GM10248 (cell line): ENCODE data around the gene ELK3.

Source experiments
- CTCF ChIA-PET: fragments of 300-600 bp; sonication (Branson Sonifier 250); formaldehyde crosslinking; extraction: SDS; loops from one replicate; lab custom pipeline; 2021; ENCODE audit warnings: antibody characterized with exemption; lab: Yijun Ruan, JAX
- POLR2A ChIA-PET: fragments of 350-650 bp; sonication (Branson Sonifier 250); formaldehyde crosslinking; extraction: SDS; loops from one replicate; lab custom pipeline; 2020; ENCODE audit warnings: antibody characterized with exemption; lab: Yijun Ruan, JAX
- DNase-seq: peaks from one replicate; pipeline ENCODE4 v3.0.0; 2012; ENCODE audit errors: extremely low spot score
- CTCF ChIP-seq: IDR thresholded peaks from 2 replicates; pipeline ENCODE4 v1.5.1; 2012; ENCODE audit warnings: mild to moderate bottlenecking, low read depth; ENCODE audit errors: extremely low read depth, missing control alignments, control extremely low read depth

The ELK3 gene

DNA sequence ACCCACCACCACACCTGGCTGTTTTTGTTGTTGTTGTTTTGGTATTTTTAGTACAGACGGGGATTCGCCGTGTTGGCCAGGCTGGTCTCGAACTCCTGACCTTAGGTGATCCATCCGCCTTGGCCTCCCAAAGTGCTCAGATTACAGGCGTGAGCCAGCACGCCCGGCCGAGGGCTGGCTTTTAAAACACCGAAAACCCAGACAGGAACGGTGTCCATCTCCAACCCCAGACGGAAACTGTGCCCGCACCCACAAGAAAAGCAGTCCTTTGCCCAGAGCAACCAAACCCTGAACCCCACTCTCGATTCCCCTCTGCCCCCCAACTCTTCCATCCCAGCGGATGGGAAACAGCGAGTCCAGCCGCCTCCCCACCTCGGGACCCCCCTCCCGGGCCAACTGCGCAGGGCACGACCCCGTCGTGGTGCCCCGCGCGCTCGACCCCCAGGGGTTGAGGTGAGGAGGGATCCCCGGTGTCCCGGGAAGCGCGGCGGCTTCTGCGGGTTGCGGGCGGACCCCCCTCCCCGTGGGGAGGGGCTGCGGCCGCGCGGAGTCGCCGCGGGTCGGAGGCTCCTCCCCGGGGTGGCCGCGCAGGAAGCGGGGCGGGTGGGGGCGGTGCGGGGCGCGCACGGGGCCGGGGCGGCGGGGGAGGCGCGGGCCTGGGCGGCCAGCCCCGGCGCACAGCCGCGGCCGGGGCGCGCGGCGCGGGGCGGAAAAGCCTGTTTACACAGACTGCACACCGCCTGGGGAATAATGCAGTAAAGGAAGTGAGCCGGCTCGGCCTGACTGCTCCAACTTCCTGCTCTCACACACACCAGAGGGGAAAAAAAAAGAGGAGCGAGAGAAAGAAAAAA lies at the start of gene ELK3:
Gene ELK3, plus strand, starts transcription at position 651 of the 851 bp plus-strand sequence.
- TF ChIP-seq CTCF = no peak
- ChIA-PET POLR2A (no interaction called here), CTCF (interaction anchor here (2.3 to 3.2 kb wide), 2 partner anchors 21 to 323 kb away, joined by 6 to 14 read pairs; no protein-coding TSS in a partner anchor)
- peak; percentile 69 for DNase-seq

DNA sequence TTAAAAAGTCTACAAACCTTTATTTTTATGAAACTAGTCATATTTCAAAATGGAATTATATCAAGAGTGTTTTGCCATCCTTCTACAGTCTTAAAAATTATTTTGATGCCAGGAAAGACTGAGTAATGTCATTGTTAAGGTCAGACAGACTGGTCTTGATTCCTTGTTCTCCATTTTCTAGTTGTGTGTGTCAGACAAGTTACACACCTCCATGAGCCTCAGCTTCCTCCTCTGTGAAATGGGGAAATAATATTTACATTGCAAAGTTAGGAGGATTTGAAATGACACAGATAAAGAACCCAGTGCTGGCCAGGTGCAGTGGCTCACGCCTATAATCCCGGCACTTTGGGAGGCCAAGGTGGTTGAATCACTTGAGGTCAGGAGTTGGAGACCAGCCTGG lies 47.4 kb upstream of the ELK3 start:
- DNase-seq = no peak
- ChIA-PET POLR2A (no interaction called here), CTCF (interaction anchor here (1.3 to 1.6 kb wide), 3 partner anchors 9 to 15 kb away, joined by 3 to 4 read pairs (median 3); no protein-coding TSS in a partner anchor)

GRCh38 chr12:96150442-96150841 lies 43.7 kb upstream of the ELK3 start:
- TF ChIP-seq CTCF = no peak
- POLR2A ChIA-PET = no interaction called here
- CTCF ChIA-PET = no interaction called here
- DNase-seq = no peak

More for the DNA sequence above, 47.4 kb upstream of the ELK3 start:
- TF ChIP-seq CTCF = no peak

DNA sequence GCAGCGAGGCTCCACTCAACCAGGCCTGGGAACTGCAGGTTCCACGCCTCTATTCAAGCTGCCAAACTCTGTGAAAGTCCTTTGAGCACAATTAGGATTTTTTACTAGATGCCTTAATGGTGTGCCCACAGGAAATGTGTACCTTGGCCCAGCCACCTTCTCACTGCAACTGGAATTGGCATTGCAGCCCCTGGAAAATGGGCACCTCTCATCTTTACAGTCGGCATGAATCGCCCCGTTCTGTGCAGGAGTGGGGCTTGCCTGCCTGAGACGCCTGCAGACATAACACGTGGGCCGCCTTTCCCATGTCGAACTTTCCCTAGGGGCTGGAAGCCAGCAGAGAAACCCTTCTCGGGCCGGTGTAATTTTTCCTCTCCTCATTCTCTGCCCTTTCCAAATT lies 42.0 kb upstream of the ELK3 start:
- ChIA-PET POLR2A (no interaction called here), CTCF (interaction anchor here (1.0 kb wide), 1 partner anchor 15 kb away, joined by 3 read pairs; no protein-coding TSS in a partner anchor)
- no peak for DNase-seq
- TF ChIP-seq CTCF = no peak

- TF ChIP-seq CTCF = no peak
- ChIA-PET CTCF (no interaction called here), POLR2A (no interaction called here)
- no peak for DNase-seq
Observed at GRCh38 chr12:96153131-96153725, 40.9 kb upstream of the ELK3 start.

DNA sequence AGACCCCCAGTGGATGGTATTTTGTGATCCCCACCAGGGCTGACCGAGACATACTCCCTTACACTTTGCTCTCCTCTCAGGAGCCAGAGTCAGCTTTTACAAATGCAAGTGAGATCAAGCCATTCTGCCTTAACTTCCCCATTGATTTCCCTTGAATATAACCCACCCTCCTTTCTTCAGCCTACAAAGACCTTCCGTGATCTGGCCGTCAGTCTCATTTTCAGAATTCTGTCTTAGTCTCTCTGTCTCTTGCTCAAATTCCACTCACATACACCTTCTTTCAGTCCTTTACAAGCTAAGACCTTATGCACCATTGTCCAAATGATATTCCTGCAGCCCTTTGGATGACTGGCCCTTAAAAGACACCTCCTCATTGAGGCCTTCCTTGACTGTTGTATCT lies 39.0 kb upstream of the ELK3 start:
- no peak for TF ChIP-seq CTCF
- ChIA-PET POLR2A (no interaction called here), CTCF (interaction anchor here (1.3 kb wide), 1 partner anchor 9 kb away, joined by 3 read pairs; no protein-coding TSS in a partner anchor)
- no peak for DNase-seq
